HepG2 (cell line): ENCODE data around the gene TTPAL. TPM values are rescaled to one million over a fixed set of nuclear protein-coding genes. Genes with fewer than 3 reads are reported as not detected.

Experiments
- IKZF1 ChIP-seq: fragments of 450-650 bp; IDR thresholded peaks from 2 replicates; pipeline ENCODE4 v1.7.1; 2016
- KLF6 ChIP-seq: IDR thresholded peaks from 2 replicates; pipeline ENCODE4 v1.8.0; 2016; ENCODE audit warnings: missing biosample characterization, missing genetic modification reagents
- PLRG1 ChIP-seq: fragments of 450-650 bp; conservative IDR thresholded peaks from 2 replicates; pipeline ENCODE4 v1.6.1; 2016
- PRDM4 ChIP-seq: sonication (generic); formaldehyde crosslinking; IDR thresholded peaks from 2 replicates; pipeline ENCODE4 v1.9.0; 2021; ENCODE audit warnings: missing genetic modification reagents, borderline replicate concordance
- SATB2 ChIP-seq: sonication (generic); formaldehyde crosslinking; IDR thresholded peaks from 2 replicates; pipeline ENCODE4 v1.5.0; 2020; ENCODE audit warnings: missing genetic modification reagents
- SNAI1 ChIP-seq: sonication (generic); formaldehyde crosslinking; IDR thresholded peaks from 2 replicates; pipeline ENCODE4 v1.5.0; 2020; ENCODE audit warnings: mild to moderate bottlenecking, missing genetic modification reagents, borderline replicate concordance
- ZFP36L1 ChIP-seq: sonication (generic); formaldehyde crosslinking; IDR thresholded peaks from 2 replicates; pipeline ENCODE4 v1.8.0; 2022; ENCODE audit warnings: mild to moderate bottlenecking, missing genetic modification reagents, moderate library complexity
- ZGPAT ChIP-seq: IDR thresholded peaks from 2 replicates; pipeline ENCODE4 v1.6.1; 2016; ENCODE audit warnings: mild to moderate bottlenecking
- ZHX1 ChIP-seq: sonication (generic); formaldehyde crosslinking; IDR thresholded peaks from 2 replicates; pipeline ENCODE4 v1.8.1; 2022; ENCODE audit warnings: low read depth, mild to moderate bottlenecking, missing genetic modification reagents
- ZKSCAN5 ChIP-seq: sonication (generic); formaldehyde crosslinking; IDR thresholded peaks from 2 replicates; pipeline ENCODE4 v1.5.1; 2020; ENCODE audit warnings: mild to moderate bottlenecking, missing genetic modification reagents
- ZNF143 ChIP-seq: sonication (generic); formaldehyde crosslinking; IDR thresholded peaks from 2 replicates; pipeline ENCODE4 v1.4.0; 2020; ENCODE audit warnings: missing genetic modification reagents
- ZNF234 ChIP-seq: sonication (generic); formaldehyde crosslinking; conservative IDR thresholded peaks from 2 replicates; pipeline ENCODE4 v1.5.1; 2020; ENCODE audit warnings: mild to moderate bottlenecking, missing genetic modification reagents
- ZNF280D ChIP-seq: sonication (generic); formaldehyde crosslinking; IDR thresholded peaks from 2 replicates; pipeline ENCODE4 v1.5.1; 2020; ENCODE audit warnings: mild to moderate bottlenecking, missing genetic modification reagents
- ZNF292 ChIP-seq: sonication (generic); formaldehyde crosslinking; IDR thresholded peaks from 2 replicates; pipeline ENCODE4 v1.8.1; 2022; ENCODE audit warnings: mild to moderate bottlenecking, low read depth, missing genetic modification reagents, borderline replicate concordance
- ZNF331 ChIP-seq: sonication (generic); formaldehyde crosslinking; IDR thresholded peaks from 2 replicates; pipeline ENCODE4 v1.4.0; 2020; ENCODE audit warnings: missing genetic modification reagents
- ZNF33A ChIP-seq: sonication (generic); formaldehyde crosslinking; IDR thresholded peaks from 2 replicates; pipeline ENCODE4 v1.5.1; 2020; ENCODE audit warnings: missing genetic modification reagents, mild to moderate bottlenecking, moderate library complexity, borderline replicate concordance
- ZNF556 ChIP-seq: sonication (generic); formaldehyde crosslinking; IDR thresholded peaks from 2 replicates; pipeline ENCODE4 v1.4.0; 2020; ENCODE audit warnings: mild to moderate bottlenecking, missing genetic modification reagents, borderline replicate concordance
- ZNF678 ChIP-seq: sonication (generic); formaldehyde crosslinking; IDR thresholded peaks from 2 replicates; pipeline ENCODE4 v1.4.0; 2020; ENCODE audit warnings: mild to moderate bottlenecking, missing genetic modification reagents
- ZNF788 ChIP-seq: sonication (generic); formaldehyde crosslinking; IDR thresholded peaks from 2 replicates; pipeline ENCODE4 v1.5.0; 2020; ENCODE audit warnings: mild to moderate bottlenecking, missing genetic modification reagents, borderline replicate concordance
- polyA plus RNA-seq, 8 experiments: library from polyadenylated mRNA; depleted of rRNA in 3 of 8; stranded (reverse) in 7 of 8; unstranded in 1 of 8; fragments of >200 nt; fragmentation: Illumina TruSeq in 4 of 8; extraction: Trizol in 4 of 8; gene quantifications; 2 replicates each; pipeline versions ENCODE4 v1.2.1 to v1.2.3, GENCODE V29; 2011 to 2016; ENCODE audit warnings: low read depth in 4 of 8, missing spikeins in 1 of 8, mixed read lengths in 1 of 8; ENCODE audit not compliant: insufficient read depth in 1 of 8
- total RNA-seq, 5 experiments: library from RNA; depleted of rRNA; stranded (reverse); fragments of >200 nt; fragmentation: Illumina TruSeq; extraction: Trizol; gene quantifications; 2 replicates each; pipeline ENCODE4 v1.2.3, GENCODE V29; 2016; ENCODE audit warnings: low read depth in 1 of 5

The TTPAL gene
- total and polyA plus RNA-seq, 2 of the 13 experiments (the other 11 are each of a cell fraction or from before 2014, with no cell fraction given) = 4.3 to 18.8 TPM

GRCh38 chr20:44447827-44448419 lies 27.8 kb upstream of the TTPAL start (continued):
- TF ChIP-seq ZNF280D (CRISPR knock-in tag) (peak; percentile 44; the same call in 1 of the 2 replicates), IKZF1 (no peak), ZHX1 (CRISPR knock-in tag) (no peak), ZNF234 (no peak), ZGPAT (no peak), ZNF292 (peak; percentile 32; the same call in 1 of the 2 replicates), ZFP36L1 (CRISPR knock-in tag) (no peak), ZNF678 (CRISPR knock-in tag) (no peak), KLF6 (CRISPR knock-in tag) (no peak), SATB2 (CRISPR knock-in tag) (no peak), ZKSCAN5 (CRISPR knock-in tag) (no peak), PRDM4 (no peak), ZNF331 (CRISPR knock-in tag) (no peak), PLRG1 (no peak), ZNF143 (CRISPR knock-in tag) (no peak), ZNF788 (CRISPR knock-in tag) (no peak; the same call in 1 of the 2 replicates), ZNF556 (CRISPR knock-in tag) (no peak), ZNF33A (CRISPR knock-in tag) (no peak), SNAI1 (CRISPR knock-in tag) (no peak)
